ENCODE data around the gene VILL.

VILL gene

DNA sequence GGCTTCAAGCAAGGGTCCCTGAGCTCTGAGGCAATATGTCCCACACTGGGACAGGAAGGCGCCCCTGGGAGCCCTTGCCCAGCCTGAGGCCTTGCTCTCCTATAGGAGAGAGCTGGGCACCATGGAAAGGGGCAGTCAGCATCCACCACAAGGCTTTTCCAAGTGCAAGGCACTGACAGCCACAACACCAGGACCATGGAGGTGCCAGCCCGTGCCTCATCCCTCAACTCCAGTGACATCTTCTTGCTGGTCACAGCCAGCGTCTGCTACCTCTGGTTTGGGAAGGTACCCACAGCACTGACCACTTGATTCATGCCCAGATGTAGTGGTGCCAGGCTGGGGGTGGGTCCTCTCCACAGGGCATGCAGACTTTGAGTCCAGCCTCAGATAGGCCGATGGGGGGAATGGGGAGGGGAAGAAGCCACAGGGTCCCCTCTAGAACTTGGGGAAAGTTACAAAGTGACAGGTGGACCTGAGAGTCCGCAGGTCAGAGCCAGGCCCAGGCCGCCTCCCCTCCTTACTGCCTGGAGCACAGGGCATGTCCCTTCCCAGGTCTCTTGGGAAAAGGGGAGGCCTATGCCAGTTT is 11.8 kb downstream of the VILL start:
- no peak overlapping the region for H3K4me3 ChIP-seq (ENCODE audit: low read depth, low read length)
- H3K27me3 ChIP-seq (ENCODE audit: control insufficient read depth, insufficient read depth, low read length): 0 out of 2 replicates have a peak, but pooled peaks cover 11% of the 10 kb centered on the region
- no peak overlapping the region for H3K9ac ChIP-seq (ENCODE audit: low read length)
- no peak overlapping the region for H3K27ac ChIP-seq (ENCODE audit: low read depth, low read length)
- peaks cover 13% of the 10 kb centered on the region for H3K4me1 ChIP-seq (ENCODE audit: control insufficient read depth, insufficient read depth, low read length)
- H3K36me3 ChIP-seq (ENCODE audit: control insufficient read depth, insufficient read depth, low read length): peaks cover 2% of the 10 kb centered on the region; the same call in 1 of the 2 replicates
- no peaks in the 10 kb centered on the region for H3K9me3 ChIP-seq (ENCODE audit: control insufficient read depth, insufficient read depth, low read depth, low read length)

DNA sequence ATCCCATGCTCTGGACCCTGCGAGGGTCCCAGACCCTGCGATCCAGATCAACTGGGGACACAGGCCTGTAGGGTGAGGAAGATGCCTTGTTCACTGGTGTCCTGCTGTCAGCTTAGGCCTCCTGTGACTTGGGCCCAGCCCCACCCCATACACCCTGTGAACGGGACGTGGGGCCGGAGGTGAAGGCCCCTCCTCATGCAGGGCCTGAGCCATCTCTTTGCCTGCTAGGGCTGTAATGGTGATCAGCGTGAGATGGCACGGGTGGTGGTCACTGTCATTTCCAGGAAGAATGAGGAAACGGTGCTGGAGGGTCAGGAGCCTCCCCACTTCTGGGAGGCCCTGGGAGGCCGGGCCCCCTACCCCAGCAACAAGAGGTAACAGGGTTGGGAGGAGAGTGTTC is 12.4 kb downstream of the VILL start:
- H3K9me3 ChIP-seq (ENCODE audit: control insufficient read depth, insufficient read depth, low read depth, low read length): no peaks in the 10 kb centered on the region
- H3K27me3 ChIP-seq (ENCODE audit: control insufficient read depth, insufficient read depth, low read length): 0 out of 2 replicates have a peak, but pooled peaks cover 8% of the 10 kb centered on the region
- peaks cover 7% of the 10 kb centered on the region for H3K36me3 ChIP-seq (ENCODE audit: control insufficient read depth, insufficient read depth, low read length)
- H3K27ac ChIP-seq (ENCODE audit: low read depth, low read length): no peak overlapping the region
- H3K4me1 ChIP-seq (ENCODE audit: control insufficient read depth, insufficient read depth, low read length): peaks cover 12% of the 10 kb centered on the region
- H3K4me3 ChIP-seq (ENCODE audit: low read depth, low read length): no peak overlapping the region
- no peak overlapping the region for H3K9ac ChIP-seq (ENCODE audit: low read length)

DNA sequence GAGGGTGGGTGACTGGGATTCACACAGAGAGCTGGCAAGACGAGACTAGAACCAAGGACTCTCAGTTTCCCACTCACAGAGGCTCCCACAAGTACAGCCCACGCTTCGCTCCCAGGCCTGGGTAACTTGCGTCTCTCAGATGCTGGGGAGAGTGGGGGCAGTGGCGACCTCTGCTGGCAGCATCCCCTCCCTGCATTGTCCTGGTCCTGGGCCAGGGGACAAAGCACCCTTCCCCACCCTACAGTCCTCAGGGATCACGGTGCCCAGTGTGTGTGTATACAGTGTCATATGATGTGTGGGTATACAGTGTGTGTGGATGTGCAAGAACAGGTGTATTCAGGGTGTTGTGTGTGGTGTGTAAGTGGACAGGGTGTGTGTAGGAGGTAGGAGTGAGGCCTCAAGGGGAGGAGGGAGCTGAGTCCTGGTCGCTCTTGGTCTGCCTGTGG is 12.8 kb downstream of the VILL start:
- Histone ChIP-seq H3K27ac (ENCODE audit: low read depth, low read length) (no peak overlapping the region), H3K9me3 (ENCODE audit: control insufficient read depth, insufficient read depth, low read depth, low read length) (no peaks in the 10 kb centered on the region), H3K27me3 (ENCODE audit: control insufficient read depth, insufficient read depth, low read length) (0 out of 2 replicates have a peak, but pooled peaks cover 3% of the 10 kb centered on the region), H3K4me3 (ENCODE audit: low read depth, low read length) (no peak overlapping the region), H3K36me3 (ENCODE audit: control insufficient read depth, insufficient read depth, low read length) (peaks cover 11% of the 10 kb centered on the region), H3K4me1 (ENCODE audit: control insufficient read depth, insufficient read depth, low read length) (peaks cover 8% of the 10 kb centered on the region; the same call in 1 of the 2 replicates), H3K9ac (ENCODE audit: low read length) (no peak overlapping the region)

DNA sequence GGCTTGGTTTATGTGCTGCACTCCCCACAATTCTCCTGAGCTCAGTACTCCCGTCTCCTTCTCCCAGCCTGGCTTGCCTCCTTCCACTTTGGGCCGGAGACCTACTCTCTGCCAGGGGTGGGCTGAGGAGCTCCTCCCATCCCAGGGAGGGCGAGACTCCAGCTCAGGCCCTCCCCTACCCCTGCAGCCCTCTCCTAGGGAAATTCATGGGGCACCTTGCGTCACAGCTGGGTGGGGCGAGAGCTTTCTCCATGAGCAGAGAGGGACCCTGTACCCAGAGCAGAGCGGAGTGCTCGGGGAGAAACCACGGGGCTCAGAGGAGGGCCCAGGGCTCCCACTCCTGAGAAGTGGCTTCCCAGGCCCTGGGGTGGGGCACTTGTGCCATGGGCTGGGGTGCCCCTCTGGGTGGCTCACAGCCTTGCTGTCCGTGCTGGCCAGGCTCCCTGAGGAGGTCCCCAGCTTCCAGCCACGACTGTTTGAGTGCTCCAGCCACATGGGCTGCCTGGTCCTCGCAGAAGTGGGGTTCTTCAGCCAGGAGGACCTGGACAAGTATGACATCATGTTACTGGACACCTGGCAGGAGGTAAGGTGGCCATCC is 13.3 kb downstream of the VILL start:
- Histone ChIP-seq H3K4me3 (ENCODE audit: low read depth, low read length) (no peak overlapping the region), H3K9ac (ENCODE audit: low read length) (no peak overlapping the region), H3K27ac (ENCODE audit: low read depth, low read length) (no peak overlapping the region), H3K36me3 (ENCODE audit: control insufficient read depth, insufficient read depth, low read length) (peaks cover 13% of the 10 kb centered on the region), H3K27me3 (ENCODE audit: control insufficient read depth, insufficient read depth, low read length) (no peaks in the 10 kb centered on the region), H3K4me1 (ENCODE audit: control insufficient read depth, insufficient read depth, low read length) (peaks cover 4% of the 10 kb centered on the region; the same call in 1 of the 2 replicates), H3K9me3 (ENCODE audit: control insufficient read depth, insufficient read depth, low read depth, low read length) (no peaks in the 10 kb centered on the region)

DNA sequence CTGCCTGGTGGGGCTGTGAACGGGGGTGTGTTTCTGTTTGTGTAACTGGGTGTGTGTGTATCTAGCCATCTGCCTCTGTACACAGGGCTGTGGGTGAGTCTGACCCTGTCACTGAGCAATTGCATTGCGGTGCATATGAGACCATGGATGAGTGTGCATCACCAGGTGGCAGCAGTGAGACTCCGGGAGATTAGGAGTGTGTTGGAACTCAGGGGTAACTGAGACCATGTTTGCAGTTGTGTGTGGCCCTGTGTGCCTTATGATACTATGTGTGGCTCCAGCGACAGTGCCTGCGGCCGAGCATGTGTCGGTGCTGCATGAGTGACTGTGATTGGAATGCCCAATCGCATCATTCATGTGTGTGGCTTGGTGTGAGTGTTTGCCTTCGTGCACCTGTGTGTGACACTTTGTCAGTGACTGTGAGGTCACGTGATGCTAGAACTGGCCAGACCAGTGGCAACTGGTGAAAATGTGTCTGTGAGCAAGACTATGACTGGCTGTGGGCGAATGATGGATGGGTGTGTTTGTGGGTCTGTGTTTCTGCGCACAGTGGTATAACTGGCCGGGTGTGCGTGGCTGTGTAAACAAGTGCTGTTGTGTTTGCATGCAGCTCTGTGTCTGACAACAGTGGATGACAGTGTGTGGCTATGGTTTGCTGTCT is 14.0 kb downstream of the VILL start:
- Histone ChIP-seq H3K27ac (ENCODE audit: low read depth, low read length) (no peak overlapping the region), H3K36me3 (ENCODE audit: control insufficient read depth, insufficient read depth, low read length) (peaks cover 14% of the 10 kb centered on the region)

DNA sequence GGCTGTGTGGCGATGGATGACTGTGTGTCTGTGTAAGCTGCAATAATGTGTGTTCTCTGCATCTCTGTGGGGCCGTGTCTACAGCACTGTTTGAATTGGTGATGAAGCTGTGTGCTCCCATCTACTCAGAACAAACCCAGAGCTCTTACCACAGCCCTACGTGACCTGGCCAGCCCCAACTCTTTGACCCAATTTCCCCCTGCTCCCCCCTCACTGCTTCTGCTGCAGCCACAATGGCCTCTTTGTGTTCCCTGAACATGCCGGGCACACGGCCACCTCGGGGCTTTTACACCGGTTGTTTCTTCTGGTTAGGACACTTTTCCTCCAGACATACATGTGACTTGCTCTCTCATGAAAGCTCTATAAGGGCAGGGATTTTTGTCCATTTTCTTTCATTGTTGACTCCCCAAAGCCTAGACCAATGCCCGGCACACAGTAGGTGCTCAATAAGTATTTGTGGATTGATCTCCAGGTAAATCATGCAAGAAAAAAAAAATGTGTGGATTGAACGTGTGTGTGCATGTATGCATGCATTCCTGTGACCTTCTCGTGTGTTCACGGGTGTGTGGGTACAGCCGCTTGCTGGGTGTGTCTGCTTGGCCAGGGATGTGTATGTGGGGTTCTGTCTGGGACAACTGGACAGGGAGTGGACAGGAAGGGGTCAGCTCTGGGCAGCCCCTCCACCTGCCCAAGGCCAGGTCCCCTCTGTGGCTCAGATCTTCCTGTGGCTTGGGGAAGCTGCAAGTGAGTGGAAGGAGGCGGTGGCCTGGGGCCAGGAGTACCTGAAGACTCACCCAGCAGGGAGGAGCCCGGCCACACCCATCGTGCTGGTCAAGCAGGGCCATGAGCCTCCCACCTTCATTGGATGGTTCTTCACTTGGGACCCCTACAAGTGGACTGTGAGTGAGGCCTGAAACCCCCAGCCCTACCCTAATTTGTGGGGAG is 14.8 kb downstream of the VILL start:
- Histone ChIP-seq H3K4me1 (ENCODE audit: control insufficient read depth, insufficient read depth, low read length) (no peaks in the 10 kb centered on the region), H3K9me3 (ENCODE audit: control insufficient read depth, insufficient read depth, low read depth, low read length) (no peaks in the 10 kb centered on the region), H3K4me3 (ENCODE audit: low read depth, low read length) (no peak overlapping the region), H3K9ac (ENCODE audit: low read length) (no peak overlapping the region), H3K27ac (ENCODE audit: low read depth, low read length) (no peak overlapping the region), H3K27me3 (ENCODE audit: control insufficient read depth, insufficient read depth, low read length) (no peaks in the 10 kb centered on the region), H3K36me3 (ENCODE audit: control insufficient read depth, insufficient read depth, low read length) (peaks cover 18% of the 10 kb centered on the region)

More for the DNA sequence above, 14.0 kb downstream of the VILL start:
- H3K27me3 ChIP-seq (ENCODE audit: control insufficient read depth, insufficient read depth, low read length): no peaks in the 10 kb centered on the region
- no peaks in the 10 kb centered on the region for H3K4me1 ChIP-seq (ENCODE audit: control insufficient read depth, insufficient read depth, low read length)
- no peaks in the 10 kb centered on the region for H3K9me3 ChIP-seq (ENCODE audit: control insufficient read depth, insufficient read depth, low read depth, low read length)
- H3K9ac ChIP-seq (ENCODE audit: low read length): no peak overlapping the region
- H3K4me3 ChIP-seq (ENCODE audit: low read depth, low read length): no peak overlapping the region

DNA sequence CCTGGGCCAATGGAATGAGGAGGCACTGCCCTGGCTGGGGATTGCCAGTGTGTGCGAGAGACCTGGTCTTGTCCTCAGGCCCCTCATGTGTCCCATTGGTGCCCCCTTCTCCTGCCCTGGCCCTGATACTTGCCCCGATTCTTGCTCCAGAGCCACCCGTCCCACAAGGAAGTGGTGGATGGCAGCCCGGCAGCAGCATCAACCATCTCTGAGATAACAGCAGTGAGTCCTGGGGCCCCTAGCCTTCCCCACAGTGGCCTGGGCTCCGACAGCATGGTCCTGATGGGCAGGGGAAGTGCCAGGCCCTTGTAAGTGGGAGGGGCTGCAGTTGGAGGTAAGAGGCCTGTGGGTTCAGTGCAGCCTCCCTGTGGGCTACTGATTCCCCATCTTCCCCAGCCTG is 15.4 kb downstream of the VILL start:
- Histone ChIP-seq H3K9me3 (ENCODE audit: control insufficient read depth, insufficient read depth, low read depth, low read length) (no peaks in the 10 kb centered on the region), H3K4me1 (ENCODE audit: control insufficient read depth, insufficient read depth, low read length) (no peaks in the 10 kb centered on the region), H3K4me3 (ENCODE audit: low read depth, low read length) (no peak overlapping the region), H3K36me3 (ENCODE audit: control insufficient read depth, insufficient read depth, low read length) (peaks cover 21% of the 10 kb centered on the region), H3K27ac (ENCODE audit: low read depth, low read length) (no peak overlapping the region), H3K27me3 (ENCODE audit: control insufficient read depth, insufficient read depth, low read length) (no peaks in the 10 kb centered on the region), H3K9ac (ENCODE audit: low read length) (no peak overlapping the region)

DNA sequence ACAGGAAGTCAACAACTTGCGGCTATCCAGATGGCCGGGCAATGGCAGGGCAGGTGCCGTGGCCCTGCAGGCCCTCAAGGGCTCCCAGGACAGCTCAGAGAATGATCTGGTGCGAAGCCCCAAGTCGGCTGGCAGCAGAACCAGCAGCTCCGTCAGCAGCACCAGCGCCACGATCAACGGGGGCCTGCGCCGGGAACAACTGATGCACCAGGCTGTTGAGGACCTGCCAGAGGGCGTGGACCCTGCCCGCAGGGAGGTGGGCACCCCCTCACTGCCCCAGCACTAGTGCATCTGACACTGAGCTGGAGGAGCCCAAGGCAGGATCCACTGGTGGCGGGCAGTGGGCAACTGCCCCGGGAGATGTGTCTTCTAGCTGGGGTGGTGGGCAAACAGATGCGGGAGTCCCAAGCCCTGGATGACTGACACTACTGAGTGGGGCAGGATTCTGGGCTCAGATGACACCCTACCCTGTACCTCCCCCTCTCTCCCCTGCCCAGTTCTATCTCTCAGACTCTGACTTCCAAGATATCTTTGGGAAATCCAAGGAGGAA is 15.9 kb downstream of the VILL start:
- H3K27me3 ChIP-seq (ENCODE audit: control insufficient read depth, insufficient read depth, low read length): no peaks in the 10 kb centered on the region
- no peak overlapping the region for H3K27ac ChIP-seq (ENCODE audit: low read depth, low read length)
- H3K9ac ChIP-seq (ENCODE audit: low read length): no peak overlapping the region
- no peak overlapping the region for H3K4me3 ChIP-seq (ENCODE audit: low read depth, low read length)
- H3K9me3 ChIP-seq (ENCODE audit: control insufficient read depth, insufficient read depth, low read depth, low read length): no peaks in the 10 kb centered on the region
- H3K36me3 ChIP-seq (ENCODE audit: control insufficient read depth, insufficient read depth, low read length): peaks cover 26% of the 10 kb centered on the region
- no peaks in the 10 kb centered on the region for H3K4me1 ChIP-seq (ENCODE audit: control insufficient read depth, insufficient read depth, low read length)

DNA sequence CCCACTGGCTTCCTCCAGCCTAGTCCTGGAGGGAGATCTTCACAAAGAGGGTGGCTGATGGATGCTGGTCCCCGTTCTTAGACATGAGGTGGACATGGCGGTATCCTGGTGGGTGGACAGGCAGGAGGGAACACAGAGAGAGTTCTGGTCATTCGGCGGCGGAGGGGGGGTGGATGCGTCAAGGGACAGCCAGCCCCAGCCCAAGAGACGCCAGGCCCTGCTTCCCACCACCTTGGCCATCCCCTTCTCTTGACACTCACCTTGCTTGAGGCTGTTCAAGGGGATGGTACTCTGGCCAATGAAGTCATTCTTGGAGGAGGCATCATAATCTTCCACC is 17.1 kb downstream of the VILL start:
- no peak overlapping the region for H3K4me3 ChIP-seq (ENCODE audit: low read depth, low read length)
- H3K9ac ChIP-seq (ENCODE audit: low read length): no peak overlapping the region
- no peaks in the 10 kb centered on the region for H3K4me1 ChIP-seq (ENCODE audit: control insufficient read depth, insufficient read depth, low read length)
- H3K36me3 ChIP-seq (ENCODE audit: control insufficient read depth, insufficient read depth, low read length): peaks cover 27% of the 10 kb centered on the region
- no peak overlapping the region for H3K27ac ChIP-seq (ENCODE audit: low read depth, low read length)
- no peaks in the 10 kb centered on the region for H3K27me3 ChIP-seq (ENCODE audit: control insufficient read depth, insufficient read depth, low read length)
- no peaks in the 10 kb centered on the region for H3K9me3 ChIP-seq (ENCODE audit: control insufficient read depth, insufficient read depth, low read depth, low read length)

DNA sequence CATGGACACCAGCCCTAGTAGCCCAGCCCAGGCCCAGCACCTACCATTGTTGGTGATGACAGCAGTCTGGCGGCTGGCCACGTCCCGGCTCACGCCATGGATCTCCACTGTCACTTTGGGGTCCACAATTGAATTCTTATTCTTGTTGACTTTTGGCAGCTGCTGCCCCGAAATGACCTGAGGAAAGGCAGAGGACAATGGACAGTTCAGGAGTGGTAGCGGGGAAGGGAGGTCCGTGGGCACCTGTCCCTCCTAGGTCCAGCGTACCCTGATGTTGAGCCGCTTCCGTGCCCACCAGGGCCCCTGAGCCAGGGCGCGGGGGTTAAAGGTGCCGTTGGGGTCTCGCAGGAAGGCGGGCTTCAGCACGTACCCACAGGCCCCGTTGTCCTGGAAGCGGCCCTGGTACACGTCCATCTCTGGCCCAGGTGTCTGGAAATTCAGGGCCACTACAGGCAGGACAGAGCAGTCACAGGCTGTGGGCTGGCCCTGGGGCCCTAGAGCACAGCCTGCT is 17.7 kb downstream of the VILL start:
- H3K27ac ChIP-seq (ENCODE audit: low read depth, low read length): no peak overlapping the region
- H3K4me3 ChIP-seq (ENCODE audit: low read depth, low read length): no peak overlapping the region
- H3K27me3 ChIP-seq (ENCODE audit: control insufficient read depth, insufficient read depth, low read length): no peaks in the 10 kb centered on the region
- H3K9me3 ChIP-seq (ENCODE audit: control insufficient read depth, insufficient read depth, low read depth, low read length): no peaks in the 10 kb centered on the region
- H3K4me1 ChIP-seq (ENCODE audit: control insufficient read depth, insufficient read depth, low read length): no peaks in the 10 kb centered on the region
- H3K36me3 ChIP-seq (ENCODE audit: control insufficient read depth, insufficient read depth, low read length): peaks cover 27% of the 10 kb centered on the region
- no peak overlapping the region for H3K9ac ChIP-seq (ENCODE audit: low read length)
